HFFc6 (cell line): ENCODE measurements around the gene BIRC7. TPM values are rescaled to one million over a fixed set of nuclear protein-coding genes. Genes with fewer than 3 reads are reported as not detected.
A peak's percentile ranks its signal among the peaks of the same experiment; 100 is the strongest.
"Not testable (repeated sequence)": the region's sequence is repeated elsewhere in the genome, so short reads cannot be mapped to it uniquely, and the experiment has no call there.

Source experiments
- DNase-seq: peaks from one replicate; pipeline ENCODE4 v3.0.0-alpha.2; 2018
- H3K27ac Mint-ChIP-seq: 2 replicates; pipeline ENCODE4 v1.8.0; 2020; ENCODE audit warnings: mild to moderate bottlenecking, mixed read lengths
- H3K27me3 Mint-ChIP-seq: 2 replicates; pipeline ENCODE4 v1.8.0; 2021; ENCODE audit warnings: mild to moderate bottlenecking, moderate library complexity, mixed read lengths; ENCODE audit not compliant: insufficient read depth
- H3K36me3 Mint-ChIP-seq: 2 replicates; pipeline ENCODE4 v1.8.0; 2021; ENCODE audit warnings: low read depth, mixed read lengths
- H3K4me1 Mint-ChIP-seq: 2 replicates; pipeline ENCODE4 v1.8.0; 2020; ENCODE audit warnings: low read depth, mixed read lengths
- H3K4me3 Mint-ChIP-seq: 2 replicates; pipeline ENCODE4 v1.8.0; 2020; ENCODE audit warnings: mild to moderate bottlenecking, moderate library complexity, mixed read lengths
- H3K9me3 Mint-ChIP-seq: 2 replicates; pipeline ENCODE4 v1.8.0; 2020; ENCODE audit warnings: mild to moderate bottlenecking, mixed read lengths
- CTCF ChIP-seq: fragments of 200-600 bp; sonication (generic); IDR thresholded peaks from 2 replicates; pipeline ENCODE4 v1.5.0; 2021; ENCODE audit warnings: antibody characterized with exemption, mild to moderate bottlenecking
- total RNA-seq, 6 experiments: library from RNA; stranded (reverse); fragmentation: NEBNext Ultra II Directional; extraction: Animal tissue kit (Norgen Biotek cat#: 25700); gene quantifications; 2 replicates in 1 of 6; 3 replicates in 5 of 6; pipeline ENCODE4 v1.2.3, GENCODE V29; 2021

BIRC7 gene
- total RNA-seq, 6 experiments from 2014 or later, result not detected

- not testable (repeated sequence) for H3K9me3 Mint-ChIP-seq, H3K27ac Mint-ChIP-seq, H3K36me3 Mint-ChIP-seq, H3K4me1 Mint-ChIP-seq, H3K4me3 Mint-ChIP-seq
- peak; percentile 72 for TF ChIP-seq CTCF
- peak; percentile 14 for DNase-seq
- peaks cover 34% of the 10 kb centered on the region for H3K27me3 Mint-ChIP-seq
Observed at GRCh38 chr20:63251350-63251749, 15.6 kb downstream of the BIRC7 start.

GRCh38 chr20:63252284-63252711, 16.6 kb downstream of the BIRC7 start:
- H3K36me3 Mint-ChIP-seq, result no peaks in the 10 kb centered on the region
- H3K9me3 Mint-ChIP-seq, result no peaks in the 10 kb centered on the region
- DNase-seq, result no peak
- TF ChIP-seq CTCF, result no peak
- no peaks in the 10 kb centered on the region for H3K4me1 Mint-ChIP-seq
- H3K27ac Mint-ChIP-seq, result no peak overlapping the region
- H3K4me3 Mint-ChIP-seq, result no peak overlapping the region
- peaks cover 42% of the 10 kb centered on the region for H3K27me3 Mint-ChIP-seq

GRCh38 chr20:63253065-63253437, 17.3 kb downstream of the BIRC7 start:
- Mint-ChIP-seq H3K4me3 (no peak overlapping the region), H3K27ac (no peak overlapping the region), H3K36me3 (no peaks in the 10 kb centered on the region), H3K4me1 (no peaks in the 10 kb centered on the region), H3K27me3 (peaks cover 46% of the 10 kb centered on the region), H3K9me3 (no peaks in the 10 kb centered on the region)
- no peak for TF ChIP-seq CTCF
- DNase-seq, result no peak

- no peak overlapping the region for H3K27ac Mint-ChIP-seq
- H3K9me3 Mint-ChIP-seq, result no peaks in the 10 kb centered on the region
- H3K4me1 Mint-ChIP-seq, result no peaks in the 10 kb centered on the region
- no peaks in the 10 kb centered on the region for H3K36me3 Mint-ChIP-seq
- no peak for DNase-seq
- peaks cover 49% of the 10 kb centered on the region for H3K27me3 Mint-ChIP-seq
- TF ChIP-seq CTCF, result no peak
- H3K4me3 Mint-ChIP-seq, result no peak overlapping the region
Observed at GRCh38 chr20:63253438-63254231, 17.9 kb downstream of the BIRC7 start.

GRCh38 chr20:63254232-63254605, 18.5 kb downstream of the BIRC7 start, which contains the start of gene NKAIN4:
NKAIN4 (minus strand) TSS chr20:63254463; CDS start chr20:63254450, 13 bp downstream.
- no peaks in the 10 kb centered on the region for H3K9me3 Mint-ChIP-seq
- H3K36me3 Mint-ChIP-seq, result no peaks in the 10 kb centered on the region
- peaks cover 50% of the 10 kb centered on the region for H3K27me3 Mint-ChIP-seq
- DNase-seq, result no peak
- no peak for TF ChIP-seq CTCF
- no peaks in the 10 kb centered on the region for H3K4me1 Mint-ChIP-seq
- H3K4me3 Mint-ChIP-seq, result no peak within 1 kb of the TSS
- no peak within 1 kb of the TSS for H3K27ac Mint-ChIP-seq
